HG02763 (cell line): ENCODE results near the gene ZNF354B.
"Not testable (repeated sequence)": the region's sequence is repeated elsewhere in the genome, so short reads cannot be mapped to it uniquely, and the experiment has no call there.

Experiments
- ATAC-seq: cut with Tn5 transposase; IDR thresholded peaks from one replicate; pipeline ENCODE4 v1.9.1; 2021; ENCODE audit warnings: mild to moderate bottlenecking, moderate library complexity; ENCODE audit not compliant: unreplicated experiment

The ZNF354B gene

DNA sequence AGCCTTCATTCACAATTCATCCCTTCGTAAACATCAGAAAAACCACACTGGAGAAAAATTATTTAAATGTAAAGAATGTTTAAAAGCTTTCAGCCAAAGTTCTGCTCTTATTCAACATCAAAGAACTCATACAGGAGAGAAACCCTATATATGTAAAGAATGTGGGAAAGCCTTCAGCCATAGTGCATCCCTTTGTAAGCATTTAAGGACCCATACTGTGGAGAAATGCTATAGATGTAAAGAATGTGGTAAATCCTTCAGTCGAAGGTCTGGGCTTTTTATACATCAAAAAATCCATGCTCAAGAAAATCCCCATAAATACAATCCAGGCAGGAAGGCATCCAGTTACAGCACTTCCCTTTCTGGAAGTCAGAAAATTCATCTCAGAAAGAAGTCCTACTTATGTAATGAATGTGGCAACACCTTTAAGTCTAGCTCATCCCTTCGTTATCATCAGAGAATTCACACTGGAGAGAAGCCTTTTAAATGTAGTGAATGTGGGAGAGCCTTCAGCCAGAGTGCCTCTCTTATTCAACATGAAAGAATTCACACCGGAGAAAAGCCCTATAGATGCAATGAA is 23.5 kb downstream of the ZNF354B start:
- not testable (repeated sequence) for ATAC-seq

DNA sequence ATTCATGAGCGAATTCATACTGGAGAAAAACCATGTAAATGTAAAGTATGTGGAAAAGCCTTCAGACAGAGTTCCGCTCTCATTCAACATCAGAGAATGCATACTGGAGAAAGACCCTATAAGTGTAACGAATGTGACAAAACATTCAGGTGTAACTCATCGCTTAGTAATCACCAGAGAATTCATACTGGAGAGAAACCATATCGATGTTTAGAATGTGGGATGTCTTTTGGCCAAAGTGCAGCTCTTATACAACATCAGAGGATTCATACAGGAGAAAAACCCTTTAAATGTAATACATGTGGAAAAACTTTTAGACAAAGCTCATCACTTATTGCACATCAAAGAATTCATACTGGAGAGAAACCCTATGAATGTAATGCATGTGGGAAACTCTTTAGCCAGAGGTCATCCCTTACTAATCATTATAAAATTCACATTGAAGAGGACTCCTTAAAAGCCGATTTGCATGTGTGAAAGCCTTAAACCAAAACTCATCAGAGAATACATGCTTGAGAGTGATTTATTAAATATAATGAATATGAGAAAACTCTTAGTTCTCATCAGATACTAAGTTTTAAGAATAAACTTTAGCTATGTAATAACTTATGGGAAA is 24.2 kb downstream of the ZNF354B start:
- no peak for ATAC-seq

- no peak for ATAC-seq
These were observed 36.1 kb downstream of the ZNF354B start, which contains the start of gene ZFP2 for GRCh38 chr5:178895615-178896571. Gene ZFP2, plus strand, starts transcription at chr5:178895913. Its CDS starts 35,401 bp downstream, at chr5:178931314.

DNA sequence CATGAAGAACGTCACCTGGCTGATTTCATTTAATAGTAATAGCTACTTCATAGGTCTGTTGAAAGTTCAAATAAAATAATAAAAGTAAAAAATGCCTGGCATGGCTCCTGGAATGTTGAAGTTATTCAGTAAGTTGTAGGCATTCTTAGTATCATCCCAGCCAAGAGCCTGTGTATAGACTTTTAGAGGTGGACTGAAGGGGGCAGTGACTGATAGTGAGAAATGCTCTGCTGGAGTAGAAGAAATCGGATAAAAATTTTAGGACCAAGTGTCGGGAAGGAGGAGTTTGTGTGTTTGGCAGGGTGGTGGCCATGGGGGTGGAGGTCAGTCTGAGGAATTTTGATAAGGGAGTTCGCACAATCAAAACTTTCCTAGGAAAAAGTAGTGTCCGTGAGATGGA is 39.5 kb downstream of the ZNF354B start:
- no peak for ATAC-seq

- no peak for ATAC-seq
These were observed 43.1 kb downstream of the ZNF354B start for GRCh38 chr5:178902849-178903248.

GRCh38 chr5:178931846-178932760 is 72.3 kb downstream of the ZNF354B start:
- ATAC-seq = no peak
